ENCODE measurements around the gene TM4SF4. TPM values are rescaled to one million over a fixed set of nuclear protein-coding genes. Genes with fewer than 3 reads are reported as not detected.

Gene TM4SF4
- polyA plus RNA-seq, 5 donors = 0.08 to 0.98 (median 0.13) TPM; not detected in 2

DNA sequence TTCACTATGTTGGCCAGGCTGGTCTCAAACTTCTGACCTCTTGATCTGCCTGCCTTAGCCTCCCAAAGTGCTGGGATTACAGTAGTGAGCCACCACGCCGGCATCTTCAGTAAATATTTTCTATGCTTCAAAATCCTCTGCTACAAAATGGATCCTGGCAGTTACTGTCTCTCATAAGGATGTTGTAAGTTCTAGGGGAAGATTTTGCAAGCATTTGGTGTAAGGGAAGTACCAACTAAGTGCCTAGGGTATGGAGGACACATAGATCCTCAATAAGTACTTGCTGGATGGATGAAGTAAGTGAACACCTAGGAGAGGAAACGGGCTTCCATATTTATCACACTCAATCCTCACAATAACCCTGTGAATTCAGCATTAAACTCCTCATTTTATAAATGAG is 6.6 kb downstream of the TM4SF4 start:
- DNase-seq = no peak

DNA sequence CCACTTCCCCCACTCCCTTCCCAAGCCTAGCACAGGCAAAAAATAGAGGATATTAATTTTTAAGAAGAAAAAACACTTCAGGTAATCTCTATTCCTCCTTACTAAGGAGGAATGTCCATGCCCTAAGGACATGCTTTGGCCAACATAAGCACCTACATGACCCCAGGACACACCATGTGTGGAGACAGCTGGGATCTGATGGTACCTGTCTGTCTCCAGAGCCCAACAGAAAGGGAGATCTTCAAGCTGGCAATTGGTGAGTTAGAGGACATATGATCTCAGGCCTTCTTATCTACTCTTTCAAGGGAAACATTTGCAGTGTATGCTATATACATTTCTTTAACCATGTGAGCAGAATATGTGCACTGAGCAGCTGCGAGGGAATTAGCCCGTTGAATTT is 7.0 kb downstream of the TM4SF4 start:
- DNase-seq = no peak

DNA sequence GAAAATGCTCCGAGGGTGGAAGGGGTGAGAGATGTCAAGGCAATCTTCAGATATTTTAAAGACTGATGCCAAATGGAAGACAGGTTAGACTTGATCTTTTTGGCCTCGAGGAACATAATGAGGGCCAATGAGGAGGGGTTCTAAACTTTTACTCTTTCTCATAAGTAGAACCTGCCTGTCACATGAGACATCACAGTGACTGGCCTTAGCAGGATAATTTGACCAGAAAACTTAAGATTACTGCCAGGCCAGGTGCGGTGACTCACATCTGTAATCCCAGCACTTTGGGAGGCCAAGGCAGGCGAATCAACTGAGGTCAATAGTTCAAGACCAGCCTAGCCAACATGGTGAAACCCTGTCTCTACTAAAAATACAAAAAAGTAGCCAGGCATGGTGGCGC is 12.2 kb downstream of the TM4SF4 start:
- no peak for DNase-seq

DNA sequence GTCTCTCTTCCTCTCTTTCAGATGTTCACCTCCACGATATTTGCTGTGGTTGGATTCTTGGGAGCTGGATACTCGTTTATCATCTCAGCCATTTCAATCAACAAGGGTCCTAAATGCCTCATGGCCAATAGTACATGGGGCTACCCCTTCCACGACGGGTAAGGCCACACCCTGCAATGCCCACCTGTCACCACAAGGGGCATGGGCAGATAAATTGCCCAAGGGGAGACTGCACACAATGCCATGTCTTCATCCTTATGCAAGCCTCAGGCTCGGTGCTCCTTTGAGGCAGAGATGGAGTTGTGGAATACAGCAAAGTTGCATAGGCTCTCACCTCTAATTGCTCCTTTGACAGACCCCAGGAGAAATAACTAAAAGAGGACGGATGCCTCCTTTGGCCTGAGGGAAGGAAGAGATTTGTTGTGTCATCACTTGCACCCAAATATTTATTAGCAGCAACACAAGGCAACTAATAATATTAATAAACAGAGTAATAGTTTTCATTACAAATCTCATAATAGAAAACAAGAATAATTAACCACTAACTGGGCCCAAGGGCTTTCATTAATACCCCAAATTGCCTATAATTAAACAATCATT is 13.2 kb downstream of the TM4SF4 start:
- no peak for DNase-seq

DNA sequence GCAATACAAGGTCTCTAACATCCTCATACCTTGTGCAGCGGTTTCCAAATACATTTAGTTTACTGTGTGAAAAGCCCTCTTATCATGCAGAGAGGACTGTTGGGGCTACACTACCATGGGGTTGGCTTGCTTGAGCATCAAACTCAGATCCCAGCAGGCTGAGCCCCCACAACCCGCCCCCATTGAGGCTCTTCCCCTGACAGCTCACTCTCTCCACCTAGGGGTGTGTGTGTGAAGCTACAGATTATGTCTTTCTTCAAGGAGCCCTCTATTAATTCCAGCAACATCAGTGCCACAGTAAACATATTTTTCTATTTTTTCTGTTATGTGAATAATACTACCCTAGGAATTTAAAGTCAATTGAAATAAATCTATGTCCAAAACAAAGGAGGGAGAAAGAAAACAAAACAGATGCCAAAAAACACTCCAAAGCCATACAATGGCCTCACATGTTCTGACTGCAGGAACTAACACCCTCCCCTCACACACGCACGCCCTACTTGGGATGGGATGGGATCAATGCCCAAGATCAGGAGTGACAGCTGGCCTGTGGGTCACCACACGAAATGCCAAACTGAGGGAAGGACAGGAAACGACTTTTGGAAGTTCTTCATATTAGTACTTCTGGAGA is 14.7 kb downstream of the TM4SF4 start:
- DNase-seq = no peak

DNA sequence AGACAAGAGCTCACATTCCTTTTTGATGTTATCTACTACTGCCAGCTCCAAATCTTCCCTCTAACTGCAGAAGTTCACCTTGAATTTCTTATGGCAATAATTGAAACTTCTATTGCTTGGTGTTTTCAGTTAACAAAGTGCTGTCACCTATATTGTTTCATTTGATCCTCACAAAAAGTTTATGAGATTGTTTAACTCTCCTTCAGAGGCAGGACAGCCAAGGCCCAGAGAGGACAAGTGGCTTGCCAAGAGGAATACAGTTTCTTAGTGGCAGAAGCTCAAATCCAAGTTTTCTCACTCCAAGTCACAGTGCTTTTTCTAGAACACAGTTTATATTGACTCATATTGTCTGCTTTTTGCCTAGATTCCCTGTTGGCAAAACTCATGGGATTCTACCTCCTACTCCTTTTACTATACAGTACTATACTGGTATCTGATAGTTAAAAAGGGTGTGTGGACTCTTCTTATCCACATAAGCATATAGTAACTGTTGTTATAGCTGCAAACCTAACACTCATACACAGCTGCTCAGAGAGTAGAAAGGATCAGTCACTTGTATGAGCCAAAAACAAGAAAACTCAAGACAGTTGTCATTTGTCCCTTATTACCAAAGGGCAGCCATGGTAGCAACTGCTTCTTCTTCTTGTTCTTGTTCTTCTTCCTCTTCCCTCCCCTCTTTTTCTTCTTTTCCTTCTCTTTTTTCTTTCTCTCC is 15.9 kb downstream of the TM4SF4 start:
- no peak for DNase-seq

DNA sequence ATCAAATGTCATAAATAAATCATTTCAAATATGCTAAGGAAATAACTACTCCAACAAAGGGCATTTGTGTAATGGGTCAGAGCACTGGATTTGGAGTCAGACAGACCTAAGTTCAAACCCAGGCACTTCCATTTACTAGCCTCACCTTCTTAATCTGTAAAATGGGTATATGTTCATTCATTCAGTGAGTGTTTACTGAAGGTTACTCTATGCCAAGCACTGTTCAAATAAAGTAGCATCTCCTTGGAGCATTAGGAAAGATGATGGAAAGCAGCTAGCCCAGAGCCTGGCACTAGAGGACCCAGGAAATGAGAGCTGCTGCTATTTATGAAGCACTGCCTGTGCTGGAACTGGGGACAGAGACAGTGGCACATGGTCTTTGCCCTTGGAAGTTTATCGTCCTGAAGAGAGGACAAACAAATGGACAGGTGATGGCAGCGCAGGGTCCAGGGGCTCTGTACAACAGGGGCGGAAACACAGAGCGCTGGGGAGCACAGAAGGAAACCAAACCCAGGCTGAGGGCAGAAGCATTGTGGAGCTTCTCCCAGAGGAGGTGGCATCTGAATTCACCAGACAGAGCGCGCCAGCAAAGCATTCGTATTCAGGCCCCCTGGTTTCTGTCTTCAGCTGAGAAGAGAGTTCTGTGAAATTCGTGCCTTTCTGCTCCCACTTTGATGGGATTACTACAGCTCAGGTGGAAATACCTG is 19.0 kb downstream of the TM4SF4 start:
- DNase-seq = no peak

DNA sequence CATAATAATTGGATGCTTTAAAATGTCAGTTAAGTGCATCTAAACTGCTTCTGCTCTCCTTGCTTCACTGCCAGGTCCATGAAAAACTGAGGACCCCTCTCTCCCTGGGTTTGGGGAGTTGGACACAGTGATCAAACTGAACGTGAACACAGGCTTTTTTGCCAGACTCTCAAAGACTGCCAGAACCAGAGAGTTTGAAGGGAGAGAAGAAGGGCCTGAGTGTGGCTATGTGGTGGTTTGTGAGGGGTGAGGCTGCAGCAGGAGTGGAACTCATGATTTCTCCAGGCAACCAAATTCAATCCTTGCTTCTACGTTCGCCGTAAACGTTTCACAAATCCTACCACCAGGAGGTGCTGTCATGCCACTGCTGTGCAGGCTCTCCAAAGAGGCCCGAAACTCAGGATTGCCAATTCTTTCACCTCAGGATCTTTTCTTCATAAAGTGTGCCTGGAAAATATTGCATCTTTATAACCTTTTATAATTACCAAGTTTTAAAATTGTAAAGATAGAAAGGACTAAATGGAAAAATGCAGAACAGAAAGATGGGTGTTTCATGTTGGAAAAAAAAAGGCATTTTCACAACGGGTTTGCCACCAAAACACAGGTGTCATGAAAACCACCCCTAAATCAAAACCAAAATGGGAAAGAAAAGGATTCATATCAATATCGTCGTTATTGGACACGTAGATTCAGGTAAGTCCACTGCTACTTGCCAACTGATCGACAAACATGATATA is 19.7 kb downstream of the TM4SF4 start:
- DNase-seq = peak in 1 of 2 donors; percentile 50

DNA sequence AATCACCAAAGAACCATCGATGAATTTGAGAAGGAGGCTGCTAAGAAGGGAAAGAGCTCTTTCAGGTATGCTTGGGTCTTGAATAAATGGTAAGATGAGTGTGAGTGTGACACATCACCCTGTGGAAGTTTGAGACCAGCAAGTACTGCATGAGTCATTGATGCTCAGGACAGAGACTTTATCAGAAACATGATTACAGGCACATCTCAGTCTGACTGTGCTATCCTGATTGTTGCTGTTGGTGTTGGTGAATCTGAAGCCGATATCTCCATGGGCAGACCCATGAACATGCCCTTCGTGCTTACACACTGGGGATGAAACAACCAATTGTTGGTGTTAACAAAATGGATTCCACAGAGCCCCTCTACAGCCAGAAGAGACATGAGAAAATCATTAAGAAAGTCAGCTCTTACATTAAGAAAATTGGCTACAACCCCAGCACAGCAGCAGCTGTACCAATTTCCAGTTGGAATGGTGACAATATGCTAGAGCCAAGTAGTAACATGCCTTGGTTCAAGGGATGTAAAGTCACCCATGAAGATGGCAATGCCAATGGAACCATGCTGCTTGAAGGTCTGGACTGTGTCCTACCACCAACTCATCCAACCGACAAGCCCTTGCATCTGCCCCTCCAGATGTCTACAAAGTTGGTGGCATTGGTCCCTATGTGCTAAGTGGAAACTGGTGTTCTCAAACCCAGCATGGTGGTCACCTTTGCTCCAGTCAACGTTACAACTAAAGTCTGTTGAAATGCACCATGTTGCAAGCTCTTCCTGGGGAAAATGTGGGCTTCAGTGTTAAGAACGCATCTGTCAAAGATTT is 20.5 kb downstream of the TM4SF4 start:
- no peak for DNase-seq

DNA sequence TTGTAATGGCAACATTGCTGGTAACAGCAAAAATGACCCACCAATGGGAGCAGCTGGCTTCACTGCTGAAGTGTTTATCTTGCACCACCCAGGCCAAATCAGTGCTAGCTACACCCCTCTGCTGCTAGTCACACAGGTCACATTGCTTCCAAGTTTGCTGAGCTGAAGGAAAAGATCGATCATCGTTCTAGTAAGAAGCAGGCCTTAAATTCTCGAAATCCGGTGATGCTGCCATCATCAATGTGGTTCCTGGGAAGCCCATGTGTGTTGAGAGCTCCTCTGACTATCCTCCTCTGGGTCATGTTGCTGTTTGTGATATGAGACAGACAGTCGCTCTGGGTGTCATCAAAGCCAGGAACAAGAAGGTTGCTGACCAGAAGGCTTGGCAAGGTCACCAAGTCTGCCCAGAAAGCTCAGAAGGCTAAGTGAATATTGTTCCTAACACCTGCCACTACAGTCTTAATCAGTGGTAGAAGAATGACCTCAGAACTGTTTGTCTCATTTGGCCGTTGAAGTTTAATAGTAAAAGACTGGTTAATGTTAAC is 21.2 kb downstream of the TM4SF4 start:
- DNase-seq = no peak

DNA sequence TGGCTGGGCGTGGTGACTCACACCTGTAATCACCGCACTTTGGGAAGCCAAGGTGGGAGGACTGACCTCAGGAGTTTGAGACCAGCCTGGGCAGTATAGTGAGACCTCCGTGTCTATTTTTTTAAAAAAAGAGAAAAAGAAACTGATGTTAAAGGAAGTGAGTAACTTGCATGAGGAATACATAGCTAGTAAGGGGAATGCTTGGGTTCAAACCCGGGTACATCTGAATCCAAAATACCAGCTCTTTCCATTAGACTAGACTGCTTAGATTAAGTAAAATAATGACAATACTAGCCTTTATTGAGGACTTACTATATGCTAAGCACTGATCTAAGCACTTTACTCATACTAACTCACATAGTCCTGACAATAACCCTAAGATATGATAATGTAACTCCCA is 22.4 kb downstream of the TM4SF4 start:
- no peak for DNase-seq

DNA sequence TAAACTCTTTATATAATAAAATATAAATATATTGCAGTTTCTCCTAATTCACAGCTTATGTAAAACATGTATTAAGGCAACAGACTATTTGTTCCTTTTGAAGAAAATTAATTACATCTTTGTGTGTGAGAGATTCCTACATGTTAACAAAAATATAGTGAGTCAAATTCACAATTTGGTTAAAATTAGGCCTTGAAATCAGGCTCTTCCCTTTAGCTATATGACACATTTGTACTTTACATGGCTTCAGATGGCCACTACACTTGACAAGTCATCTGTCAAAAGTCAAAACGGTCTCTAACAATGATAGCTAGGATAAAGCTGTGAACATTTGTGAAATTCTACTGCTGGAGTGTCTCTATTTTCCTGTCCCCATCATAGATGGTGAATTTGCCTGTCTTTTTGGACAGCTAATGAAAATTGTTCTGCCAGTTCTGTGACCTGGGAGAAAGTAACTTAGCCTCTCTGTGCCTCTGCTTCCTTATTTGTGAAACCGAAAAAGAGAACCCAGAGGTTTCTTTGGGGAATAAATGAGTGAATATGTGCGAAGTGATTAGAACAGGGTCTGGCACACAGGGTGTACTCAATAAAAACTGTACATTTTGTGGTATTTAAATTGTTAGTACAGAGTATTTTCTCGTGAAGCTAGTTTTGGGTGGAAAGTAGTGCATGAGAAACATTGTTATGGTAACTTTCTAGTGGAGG is 23.6 kb downstream of the TM4SF4 start:
- no peak for DNase-seq

DNA sequence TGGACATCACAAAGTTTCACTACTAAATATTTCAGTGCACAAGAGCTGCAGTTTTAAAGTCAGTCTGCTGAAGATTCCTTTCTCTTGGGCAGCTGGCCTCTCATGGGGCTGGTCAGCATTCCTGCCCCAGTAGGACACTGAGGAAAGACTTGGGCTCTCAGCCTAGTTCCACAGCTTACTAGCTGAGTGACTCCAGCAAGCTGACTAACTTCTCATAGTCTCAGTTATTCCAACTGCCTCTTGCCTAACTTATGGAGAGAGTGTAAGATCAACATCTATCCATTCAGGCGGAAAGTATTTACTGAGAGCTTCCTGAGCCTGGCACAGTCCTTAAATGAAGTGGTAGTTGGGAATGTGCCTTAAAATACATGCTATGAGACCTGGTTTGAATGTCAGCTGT is 27.0 kb downstream of the TM4SF4 start:
- DNase-seq = no peak

DNA sequence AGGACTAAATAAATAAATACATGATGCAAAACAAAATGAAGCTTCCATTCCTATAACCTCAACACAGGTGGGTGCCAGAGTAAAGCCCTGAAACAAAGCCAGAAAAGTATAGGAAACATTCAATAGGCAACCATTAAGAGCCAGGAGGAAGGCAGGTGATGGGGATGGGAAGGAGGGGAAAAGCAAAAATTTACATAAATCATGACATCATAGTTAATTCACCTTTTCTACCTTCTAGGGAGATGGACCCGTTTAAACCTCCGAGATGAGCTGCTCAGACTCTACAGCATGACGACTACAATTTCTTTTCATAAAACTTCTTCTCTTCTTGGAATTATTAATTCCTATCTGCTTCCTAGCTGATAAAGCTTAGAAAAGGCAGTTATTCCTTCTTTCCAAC is 27.9 kb downstream of the TM4SF4 start:
- DNase-seq = no peak

DNA sequence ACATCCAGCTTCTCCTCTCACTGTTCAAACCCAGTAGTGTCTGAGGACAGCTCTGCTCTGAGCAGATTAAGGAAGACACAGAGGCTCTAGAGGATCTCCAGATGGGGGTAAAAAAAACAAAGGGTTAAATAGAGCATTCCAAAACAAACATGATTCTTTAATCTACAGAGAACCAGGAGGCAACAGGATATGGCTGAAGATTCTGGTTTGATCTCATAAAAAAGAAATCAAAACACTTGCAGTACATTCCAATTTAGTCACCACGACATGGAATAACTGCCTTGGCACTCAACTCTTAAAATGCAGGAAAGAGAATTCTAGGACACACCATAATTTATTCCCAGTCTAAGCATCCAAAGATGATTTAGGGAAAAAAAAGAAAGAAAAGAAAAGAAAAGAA is 32.0 kb downstream of the TM4SF4 start:
- no peak for DNase-seq

DNA sequence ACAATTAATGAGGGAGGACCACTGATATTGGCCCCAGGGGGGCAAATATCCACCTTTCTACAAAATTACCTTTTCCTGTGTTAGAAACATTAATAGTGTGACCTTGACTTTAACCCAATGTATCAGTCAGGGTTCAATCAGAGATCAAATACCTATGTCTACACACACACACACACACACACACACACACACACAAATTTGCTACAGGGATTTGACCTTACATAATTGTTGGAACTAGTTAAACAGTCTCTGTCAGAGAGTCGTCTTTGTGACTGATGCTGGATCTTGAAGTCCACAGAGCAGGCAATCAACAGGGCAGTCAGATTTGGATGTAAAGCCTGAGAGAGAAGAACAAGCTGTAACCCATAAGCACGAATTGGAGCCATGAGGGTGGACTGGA is 32.5 kb downstream of the TM4SF4 start:
- DNase-seq = no peak

DNA sequence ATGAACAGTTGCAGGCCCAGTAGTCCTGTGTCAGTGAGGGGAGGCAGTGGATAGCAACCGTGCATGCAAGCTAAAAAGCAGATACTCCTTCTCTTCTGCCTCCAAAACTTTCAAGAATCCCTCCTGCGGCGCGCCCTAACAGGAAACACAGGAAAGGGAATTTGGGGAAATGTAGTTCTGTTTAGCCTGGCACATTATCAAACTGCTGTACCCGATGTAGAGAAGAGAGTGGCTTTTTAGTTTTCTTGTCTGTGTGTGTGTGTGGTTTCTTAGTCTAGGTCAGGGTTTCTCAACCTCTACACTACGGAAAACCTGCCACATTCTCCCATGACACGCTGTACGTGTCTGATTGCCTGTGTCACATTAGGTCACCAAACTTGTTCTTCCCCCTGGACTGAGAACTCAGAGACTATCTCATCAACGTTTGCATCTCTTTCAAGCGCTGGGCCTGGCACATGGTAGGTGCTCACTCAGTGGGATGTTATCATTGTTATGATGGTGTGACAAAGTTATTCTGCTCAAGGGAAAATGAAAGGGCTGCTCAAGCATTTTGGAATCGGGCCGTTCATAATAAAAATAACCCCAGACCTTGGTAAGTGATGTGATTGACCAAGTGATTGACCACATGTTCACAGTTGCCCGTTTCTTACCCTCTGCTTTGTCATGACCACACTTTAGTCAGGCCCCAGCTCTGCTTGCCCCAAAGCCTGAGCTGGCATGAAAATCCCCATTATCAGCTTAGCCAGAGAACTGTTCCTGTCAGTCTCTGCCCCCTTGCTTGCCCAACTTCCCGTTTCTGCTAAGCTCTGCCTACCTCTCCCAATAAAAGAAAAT is 33.2 kb downstream of the TM4SF4 start:
- DNase-seq = no peak

DNA sequence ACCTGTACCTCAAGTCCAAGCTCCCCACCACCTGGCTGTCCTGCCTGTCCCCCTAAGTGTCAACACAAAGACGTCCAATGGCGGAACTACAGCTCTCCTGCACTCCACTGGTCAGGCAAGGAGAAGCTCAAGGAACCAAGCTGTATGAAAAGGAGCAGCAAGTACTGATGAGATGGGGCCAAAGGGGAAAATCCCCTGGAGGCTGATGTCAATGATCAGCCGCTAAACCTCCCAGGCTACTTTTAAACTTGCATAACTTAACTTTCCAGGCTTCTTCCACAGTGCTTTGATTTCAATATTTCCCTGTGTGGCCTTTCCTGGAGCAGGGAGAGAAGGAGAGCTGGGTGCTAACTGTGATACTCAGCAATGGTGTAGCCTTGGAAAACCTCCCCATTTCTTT is 35.0 kb downstream of the TM4SF4 start:
- no peak for DNase-seq

DNA sequence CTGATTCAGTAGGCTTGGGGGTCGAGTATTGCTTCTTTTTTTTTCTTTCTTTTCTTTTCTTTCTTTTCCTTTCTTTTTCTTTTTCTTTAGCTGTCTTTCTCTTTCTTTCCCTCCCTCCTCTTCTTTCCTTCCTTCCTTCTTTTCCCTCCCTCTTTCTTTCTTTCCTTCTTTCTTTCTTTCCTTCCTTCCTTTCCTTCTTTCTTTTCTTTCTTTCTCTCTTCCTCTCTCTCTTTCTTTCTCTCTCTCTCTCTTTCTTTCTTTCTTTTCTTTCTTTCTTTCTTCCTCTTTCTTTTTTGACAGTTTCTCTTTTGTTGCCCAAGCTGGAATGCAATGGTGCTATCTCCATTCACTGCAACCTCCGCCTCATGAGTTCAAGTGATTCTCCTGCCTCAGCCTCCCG is 36.0 kb downstream of the TM4SF4 start:
- no peak for DNase-seq
